Vagina (tissue), 2 donors: ENCODE data around the gene DNAH6.

Experiments used
- POLR2AphosphoS5 ChIP-seq, 2 donors: sonication (generic); formaldehyde crosslinking; IDR thresholded peaks; one replicate each; pipeline ENCODE4 v1.9.0; 2017; ENCODE audit warnings: antibody characterized with exemption in 2 of 2, mild to moderate bottlenecking in 2 of 2, low read depth in 1 of 2; ENCODE audit not compliant: insufficient read depth in 1 of 2
- TF ChIP-seq, protein P1 (sequence below), 3 experiments: fragments of 450-650 bp in 2 of 3; fragments of 200-600 bp in 1 of 3; sonication (generic) in 1 of 3; IDR thresholded peaks; one replicate each; pipeline ENCODE4 v1.5.1; 2017 to 2019; ENCODE audit warnings: antibody characterized with exemption in 3 of 3, mild to moderate bottlenecking in 2 of 3, moderate library complexity in 2 of 3

DNA sequence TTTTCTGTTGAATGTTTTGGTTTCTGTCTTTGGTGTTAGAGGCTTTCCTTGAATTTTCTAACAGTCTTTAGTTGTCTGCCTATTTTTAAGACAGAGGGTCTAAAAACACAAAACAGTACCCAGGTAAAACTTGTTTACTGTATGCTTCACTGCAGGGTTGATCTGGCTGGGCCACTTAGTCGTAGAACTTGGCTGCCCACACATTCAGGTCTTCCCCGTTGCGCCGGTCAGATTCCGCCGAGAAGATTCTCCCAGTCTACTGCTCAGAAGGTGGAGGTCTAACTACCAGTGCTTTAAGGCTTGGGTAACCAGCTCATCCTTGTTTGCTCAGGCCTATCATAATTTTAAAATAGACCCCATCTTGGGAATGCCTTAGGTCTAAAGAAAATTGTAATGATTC, 24.6 kb upstream of the DNAH6 start:
- TF ChIP-seq, protein P1, sequence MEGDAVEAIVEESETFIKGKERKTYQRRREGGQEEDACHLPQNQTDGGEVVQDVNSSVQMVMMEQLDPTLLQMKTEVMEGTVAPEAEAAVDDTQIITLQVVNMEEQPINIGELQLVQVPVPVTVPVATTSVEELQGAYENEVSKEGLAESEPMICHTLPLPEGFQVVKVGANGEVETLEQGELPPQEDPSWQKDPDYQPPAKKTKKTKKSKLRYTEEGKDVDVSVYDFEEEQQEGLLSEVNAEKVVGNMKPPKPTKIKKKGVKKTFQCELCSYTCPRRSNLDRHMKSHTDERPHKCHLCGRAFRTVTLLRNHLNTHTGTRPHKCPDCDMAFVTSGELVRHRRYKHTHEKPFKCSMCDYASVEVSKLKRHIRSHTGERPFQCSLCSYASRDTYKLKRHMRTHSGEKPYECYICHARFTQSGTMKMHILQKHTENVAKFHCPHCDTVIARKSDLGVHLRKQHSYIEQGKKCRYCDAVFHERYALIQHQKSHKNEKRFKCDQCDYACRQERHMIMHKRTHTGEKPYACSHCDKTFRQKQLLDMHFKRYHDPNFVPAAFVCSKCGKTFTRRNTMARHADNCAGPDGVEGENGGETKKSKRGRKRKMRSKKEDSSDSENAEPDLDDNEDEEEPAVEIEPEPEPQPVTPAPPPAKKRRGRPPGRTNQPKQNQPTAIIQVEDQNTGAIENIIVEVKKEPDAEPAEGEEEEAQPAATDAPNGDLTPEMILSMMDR (IDR thresholded peaks at IDR 0.05) = no peak
- no peak for TF ChIP-seq POLR2AphosphoS5 (IDR thresholded peaks at IDR 0.05; ENCODE audit: insufficient read depth in 1 of 2, low read depth in 1 of 2)
